ENCODE measurements around the gene EIF4EBP2.

EIF4EBP2 gene

DNA sequence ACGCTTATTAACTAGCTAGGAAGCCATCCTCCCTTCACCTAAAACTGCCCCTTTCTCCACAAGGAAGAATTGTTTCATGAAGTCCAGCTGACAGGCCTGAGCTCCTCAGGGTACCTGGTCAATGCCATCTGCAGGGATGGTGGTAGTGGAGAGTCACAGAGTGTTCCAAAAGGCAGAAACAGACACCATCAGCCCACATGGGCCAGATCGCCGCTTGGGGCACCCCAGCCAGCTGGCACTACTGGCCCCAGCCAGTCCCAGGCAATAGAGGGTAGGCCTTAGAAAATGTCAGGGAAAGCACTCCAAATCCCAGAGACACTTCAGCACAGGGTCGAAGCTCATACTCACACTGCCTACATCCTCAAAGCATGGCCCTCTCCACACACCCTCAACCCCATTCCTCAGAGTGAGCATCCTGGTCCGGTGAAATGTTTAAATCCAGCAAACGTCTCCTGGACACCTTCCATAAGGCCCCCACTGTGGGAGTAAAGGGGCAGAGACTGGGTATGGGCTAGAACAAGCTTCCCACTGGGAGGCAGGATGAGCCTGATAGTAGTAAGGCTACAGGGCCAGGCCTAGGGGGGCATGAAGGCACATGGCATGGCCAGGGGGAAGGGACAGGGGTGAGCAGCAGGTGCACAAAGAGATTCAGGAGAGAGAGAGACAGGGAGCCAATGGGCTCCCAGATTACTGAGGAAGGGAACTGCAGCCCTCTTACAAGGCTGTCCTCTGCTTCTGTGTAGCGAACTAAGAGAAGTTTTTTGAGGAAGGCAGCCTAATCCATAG, 23.4 kb upstream of the EIF4EBP2 start:
- H3K27ac ChIP-seq = no peak overlapping the region
- TF ChIP-seq, protein P1, sequence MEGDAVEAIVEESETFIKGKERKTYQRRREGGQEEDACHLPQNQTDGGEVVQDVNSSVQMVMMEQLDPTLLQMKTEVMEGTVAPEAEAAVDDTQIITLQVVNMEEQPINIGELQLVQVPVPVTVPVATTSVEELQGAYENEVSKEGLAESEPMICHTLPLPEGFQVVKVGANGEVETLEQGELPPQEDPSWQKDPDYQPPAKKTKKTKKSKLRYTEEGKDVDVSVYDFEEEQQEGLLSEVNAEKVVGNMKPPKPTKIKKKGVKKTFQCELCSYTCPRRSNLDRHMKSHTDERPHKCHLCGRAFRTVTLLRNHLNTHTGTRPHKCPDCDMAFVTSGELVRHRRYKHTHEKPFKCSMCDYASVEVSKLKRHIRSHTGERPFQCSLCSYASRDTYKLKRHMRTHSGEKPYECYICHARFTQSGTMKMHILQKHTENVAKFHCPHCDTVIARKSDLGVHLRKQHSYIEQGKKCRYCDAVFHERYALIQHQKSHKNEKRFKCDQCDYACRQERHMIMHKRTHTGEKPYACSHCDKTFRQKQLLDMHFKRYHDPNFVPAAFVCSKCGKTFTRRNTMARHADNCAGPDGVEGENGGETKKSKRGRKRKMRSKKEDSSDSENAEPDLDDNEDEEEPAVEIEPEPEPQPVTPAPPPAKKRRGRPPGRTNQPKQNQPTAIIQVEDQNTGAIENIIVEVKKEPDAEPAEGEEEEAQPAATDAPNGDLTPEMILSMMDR (conservative IDR thresholded peaks at IDR 0.05) = no peak

DNA sequence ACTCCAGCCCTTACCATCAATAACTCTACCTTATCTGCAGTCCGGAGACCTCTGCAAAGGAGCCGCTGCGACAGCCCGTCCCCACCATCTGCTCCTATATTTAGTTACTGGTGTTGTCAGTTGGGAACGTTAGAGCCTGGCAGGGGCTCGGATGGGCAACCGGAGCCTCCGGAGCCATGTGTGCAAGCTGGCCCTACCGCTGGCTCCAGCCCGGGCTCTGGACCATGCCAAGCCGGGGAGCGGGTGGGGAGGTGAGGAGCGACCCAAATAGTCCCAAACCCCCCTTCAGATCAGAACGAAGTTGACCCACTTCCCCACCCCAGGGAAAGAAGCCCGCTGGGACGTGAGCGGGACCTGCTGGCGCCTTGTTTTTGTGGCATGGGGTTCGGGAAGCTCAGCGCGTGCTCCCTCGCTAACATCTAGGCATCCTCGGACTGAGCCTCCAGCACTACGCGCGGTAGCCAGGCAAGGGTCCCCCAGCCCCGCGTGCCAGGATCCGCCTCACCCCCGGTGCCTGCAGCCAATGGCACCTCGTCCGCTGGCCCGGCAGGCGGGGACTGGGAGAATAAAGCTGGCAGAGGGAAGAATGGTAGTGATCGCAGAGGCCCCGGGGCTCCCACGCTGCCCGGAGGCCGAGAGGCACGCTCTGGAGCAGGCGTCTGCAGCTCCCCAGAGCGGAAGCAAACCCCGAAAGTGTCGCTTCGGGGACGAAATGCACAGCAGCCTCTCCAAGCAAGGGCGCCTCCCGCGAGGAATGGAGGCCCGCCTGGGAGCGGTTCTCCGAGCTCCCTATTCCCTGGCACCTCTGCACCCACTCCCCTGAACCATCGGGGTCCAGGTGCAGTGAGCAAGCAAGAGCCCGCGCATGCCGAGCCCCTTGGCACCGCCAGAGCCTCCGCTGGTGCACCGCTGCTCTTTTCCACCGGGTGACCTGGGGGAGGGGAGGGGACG, 22.2 kb upstream of the EIF4EBP2 start:
- H3K27ac ChIP-seq = peak overlapping the region; percentile 80
- TF ChIP-seq, protein P1 (conservative IDR thresholded peaks at IDR 0.05) = no peak

GRCh38 chr10:70391654-70392053, 12.3 kb upstream of the EIF4EBP2 start:
- no peak overlapping the region for H3K27ac ChIP-seq
- TF ChIP-seq, protein P1 (conservative IDR thresholded peaks at IDR 0.05) = no peak

GRCh38 chr10:70396140-70396539, 7.8 kb upstream of the EIF4EBP2 start:
- H3K27ac ChIP-seq = no peak overlapping the region
- TF ChIP-seq, protein P1 (conservative IDR thresholded peaks at IDR 0.05) = no peak

DNA sequence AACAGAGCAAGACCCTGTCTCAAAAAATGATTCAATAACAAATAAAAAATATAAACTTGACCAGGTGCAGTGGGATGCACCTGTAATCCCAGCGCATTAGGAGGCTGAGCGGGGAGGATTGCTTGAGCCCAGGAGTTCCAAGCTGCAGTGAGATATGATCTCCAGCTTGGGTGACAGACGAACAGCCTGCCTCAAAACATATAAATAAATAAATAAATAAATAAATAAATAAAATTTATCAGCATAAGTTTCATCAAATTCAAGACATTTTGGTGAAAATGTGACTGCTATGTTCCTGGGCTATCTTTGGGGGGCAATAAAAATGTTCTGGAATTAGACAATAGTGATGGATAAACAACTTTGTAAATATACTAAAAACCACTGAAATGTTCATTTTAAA, 4.8 kb upstream of the EIF4EBP2 start:
- TF ChIP-seq, protein P1 (conservative IDR thresholded peaks at IDR 0.05) = no peak
- H3K27ac ChIP-seq = no peak overlapping the region

DNA sequence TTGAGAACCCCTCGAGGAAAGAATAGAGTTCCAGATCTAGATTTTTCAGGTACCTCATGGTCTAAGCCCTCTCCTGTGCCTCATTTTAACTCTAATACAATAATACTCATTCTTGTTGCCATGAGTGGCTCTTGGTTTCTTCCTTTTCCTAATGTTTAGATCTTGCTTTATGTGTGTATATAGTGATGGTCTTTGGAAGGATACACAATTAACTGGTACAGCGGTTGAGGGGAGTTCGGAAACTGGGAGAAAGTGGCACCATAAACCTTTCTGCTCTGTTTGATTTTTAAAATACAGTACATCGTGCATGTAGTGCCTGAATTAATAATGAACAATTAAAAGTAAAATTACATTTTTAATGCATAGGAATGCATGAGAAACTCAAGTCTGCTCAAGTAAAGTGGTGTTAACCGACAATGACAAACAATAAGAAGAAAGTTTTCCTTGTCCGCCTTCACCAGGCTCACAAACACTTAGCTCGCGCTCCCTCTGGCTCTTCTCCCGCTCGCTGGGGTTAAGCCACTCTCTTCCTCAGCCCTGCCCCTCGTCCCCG, 386 bp upstream of the EIF4EBP2 start:
- TF ChIP-seq, protein P1 (conservative IDR thresholded peaks at IDR 0.05) = no peak
- H3K27ac ChIP-seq = peak overlapping the region; percentile 90

GRCh38 chr10:70404787-70405036, 767 bp downstream of the EIF4EBP2 start:
- peak overlapping the region; percentile 90 for H3K27ac ChIP-seq
- TF ChIP-seq, protein P1 (conservative IDR thresholded peaks at IDR 0.05) = no peak
